BE2C (cell line): Measurements from ENCODE around the gene PLEKHG1.

Experiments used
- DNase-seq: peaks from one replicate; pipeline ENCODE4 v3.0.0-alpha.2; 2020
- H3K27me3 ChIP-seq: fragments of 250-450 bp; sonication (Bioruptor Pico); 2 replicates; pipeline ENCODE4 v1.5.1; 2020; ENCODE audit warnings: mild to moderate bottlenecking
- H3K36me3 ChIP-seq: fragments of 250-450 bp; sonication (Bioruptor Pico); 2 replicates; pipeline ENCODE4 v1.5.1; 2020; ENCODE audit warnings: mild to moderate bottlenecking
- H3K4me1 ChIP-seq: fragments of 250-450 bp; sonication (Bioruptor Pico); 2 replicates; pipeline ENCODE4 v1.5.1; 2020
- H3K4me3 ChIP-seq: 2 replicates; pipeline ENCODE4 v1.5.1; 2011; ENCODE audit warnings: low read depth, low read length
- H3K9me3 ChIP-seq: fragments of 250-450 bp; sonication (Bioruptor Pico); 2 replicates; pipeline ENCODE4 v1.5.1; 2020
- CTCF ChIP-seq: IDR thresholded peaks from 2 replicates; pipeline ENCODE4 v1.5.1; 2012; ENCODE audit warnings: mild to moderate bottlenecking, low read depth, low read length

The PLEKHG1 gene

GRCh38 chr6:150584596-150584995 lies 15.1 kb upstream of the PLEKHG1 start:
- no peaks in the 10 kb centered on the region for H3K36me3 ChIP-seq
- no peaks in the 10 kb centered on the region for H3K4me1 ChIP-seq
- no peak for DNase-seq
- TF ChIP-seq CTCF: no peak
- H3K4me3 ChIP-seq: no peak overlapping the region
- no peaks in the 10 kb centered on the region for H3K9me3 ChIP-seq
- no peaks in the 10 kb centered on the region for H3K27me3 ChIP-seq

DNA sequence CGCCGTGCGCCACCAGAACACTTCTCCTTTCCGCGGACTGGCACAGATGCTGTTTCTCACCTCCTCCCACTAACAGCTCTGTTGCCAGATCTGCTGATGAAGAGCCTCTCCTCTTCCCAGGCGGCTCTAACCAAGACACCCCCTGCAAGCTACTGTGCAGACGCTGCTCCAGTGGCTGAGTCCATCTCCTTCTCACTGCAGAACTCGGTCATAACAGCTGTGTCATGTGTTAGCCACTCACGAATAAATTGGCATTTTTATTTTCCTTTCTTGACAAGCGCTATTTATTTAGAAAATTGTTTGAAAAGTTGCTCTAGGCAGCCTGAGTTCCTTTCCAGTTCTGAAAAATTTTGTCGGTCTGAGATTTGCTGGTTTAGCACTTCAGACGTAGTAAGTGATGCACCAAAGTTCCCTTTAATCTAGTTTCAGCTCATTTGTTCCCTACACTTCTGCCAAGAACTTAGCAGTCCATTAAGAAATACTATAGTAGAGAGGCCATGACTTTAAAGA lies 12.8 kb upstream of the PLEKHG1 start:
- H3K4me3 ChIP-seq: no peak overlapping the region
- no peaks in the 10 kb centered on the region; the same call in 1 of the 2 replicates for H3K27me3 ChIP-seq
- no peak for TF ChIP-seq CTCF
- H3K9me3 ChIP-seq: no peaks in the 10 kb centered on the region
- H3K4me1 ChIP-seq: no peaks in the 10 kb centered on the region
- DNase-seq: no peak
- H3K36me3 ChIP-seq: no peaks in the 10 kb centered on the region

DNA sequence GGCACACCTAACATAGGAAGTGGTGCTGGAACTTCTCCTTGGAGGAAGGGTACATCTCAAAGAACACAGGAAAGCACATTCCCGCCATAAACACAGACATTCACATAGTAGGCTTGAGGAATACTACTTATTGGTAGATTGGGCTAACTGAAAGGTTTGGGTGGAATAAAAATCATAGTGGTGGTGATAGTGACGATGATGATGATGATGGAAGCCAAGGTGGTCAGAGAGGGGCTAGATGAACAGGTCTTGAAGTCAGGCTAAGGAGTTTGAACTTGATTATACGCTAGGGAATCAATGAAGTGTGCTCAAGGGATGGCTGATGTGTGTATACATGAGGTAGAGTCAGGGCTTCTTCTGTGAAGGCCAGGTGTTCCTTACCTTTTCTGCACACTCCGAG lies 12.0 kb upstream of the PLEKHG1 start:
- Histone ChIP-seq H3K27me3 (no peaks in the 10 kb centered on the region; the same call in 1 of the 2 replicates), H3K9me3 (no peaks in the 10 kb centered on the region), H3K36me3 (no peaks in the 10 kb centered on the region), H3K4me3 (no peak overlapping the region), H3K4me1 (no peaks in the 10 kb centered on the region)
- no peak for DNase-seq
- TF ChIP-seq CTCF: no peak

DNA sequence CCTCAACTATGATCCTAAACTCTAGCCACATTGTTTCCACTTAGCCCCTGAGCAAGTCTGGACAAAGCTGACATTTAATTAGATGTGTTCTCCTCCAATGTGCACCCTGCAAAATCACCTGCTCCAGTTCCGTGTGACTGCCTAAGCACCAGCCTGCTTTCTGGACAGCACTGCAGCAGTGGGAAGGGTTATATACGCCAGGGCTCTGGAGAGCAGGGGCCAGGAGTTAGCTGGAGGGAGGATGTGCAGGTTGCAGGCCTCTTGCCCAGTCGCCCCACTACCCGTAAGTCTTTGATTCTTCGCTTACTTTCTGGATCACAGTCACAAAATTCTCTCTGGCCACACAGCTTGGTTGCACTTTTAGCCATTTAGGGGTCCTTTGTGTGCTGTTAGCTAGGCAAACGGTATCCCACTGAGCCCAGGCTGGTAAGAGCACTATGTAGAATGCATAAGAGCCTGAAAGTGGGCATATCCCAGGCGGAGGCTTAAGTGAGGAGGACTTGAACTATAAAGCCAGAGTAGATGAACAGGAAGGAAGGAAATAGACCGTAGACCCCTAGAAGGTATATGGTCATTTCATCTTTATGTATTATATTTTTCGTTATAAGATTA lies 10.7 kb upstream of the PLEKHG1 start:
- Histone ChIP-seq H3K9me3 (no peaks in the 10 kb centered on the region), H3K36me3 (no peaks in the 10 kb centered on the region), H3K27me3 (no peaks in the 10 kb centered on the region; the same call in 1 of the 2 replicates), H3K4me1 (no peaks in the 10 kb centered on the region), H3K4me3 (no peak overlapping the region)
- DNase-seq: no peak
- TF ChIP-seq CTCF: no peak

DNA sequence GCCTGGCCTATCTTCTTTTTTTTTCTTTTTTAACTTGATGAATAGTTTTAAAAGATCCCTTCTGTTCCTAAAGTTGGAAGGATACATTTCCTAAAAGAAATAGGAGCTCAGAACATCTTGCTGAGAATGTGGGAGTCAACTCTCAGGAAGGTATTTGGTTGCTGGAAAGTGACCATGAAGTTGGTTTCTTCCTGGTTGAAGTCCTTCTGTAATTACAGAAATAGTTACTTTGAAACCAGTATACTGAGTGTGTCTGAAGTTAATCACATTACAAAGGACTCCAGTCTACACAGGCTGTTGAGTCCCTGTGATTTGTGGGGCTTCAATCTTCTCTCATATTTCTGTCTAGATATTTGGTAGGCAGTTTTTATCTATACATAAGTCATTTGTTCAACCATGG lies 9.8 kb upstream of the PLEKHG1 start:
- no peak for TF ChIP-seq CTCF
- H3K27me3 ChIP-seq: no peaks in the 10 kb centered on the region; the same call in 1 of the 2 replicates
- no peaks in the 10 kb centered on the region for H3K36me3 ChIP-seq
- H3K4me3 ChIP-seq: no peak overlapping the region
- no peaks in the 10 kb centered on the region for H3K9me3 ChIP-seq
- DNase-seq: no peak
- no peaks in the 10 kb centered on the region for H3K4me1 ChIP-seq

GRCh38 chr6:150590446-150590845 lies 9.2 kb upstream of the PLEKHG1 start:
- Histone ChIP-seq H3K4me1 (no peaks in the 10 kb centered on the region), H3K27me3 (no peaks in the 10 kb centered on the region; the same call in 1 of the 2 replicates), H3K4me3 (no peak overlapping the region), H3K9me3 (no peaks in the 10 kb centered on the region), H3K36me3 (no peaks in the 10 kb centered on the region)
- no peak for TF ChIP-seq CTCF
- DNase-seq: no peak
